H9 (cell line): ENCODE data around the gene CEP128. TPM values are rescaled to one million over a fixed set of nuclear protein-coding genes. Genes with fewer than 3 reads are reported as not detected.

Experiments used
- DNase-seq: peaks from one replicate; pipeline ENCODE4 v3.0.0-alpha.2; 2017
- H2AFZ ChIP-seq: one replicate; pipeline ENCODE4 v1.6.1; 2013; ENCODE audit warnings: mild to moderate bottlenecking, low read length, control low read depth, moderate library complexity
- H2AK5ac ChIP-seq: 2 replicates; pipeline ENCODE4 v1.6.1; 2013; ENCODE audit warnings: low read length, control low read depth, mixed read lengths; ENCODE audit not compliant: insufficient read length
- H2BK120ac ChIP-seq: one replicate; pipeline ENCODE4 v1.6.1; 2013; ENCODE audit warnings: low read depth, mild to moderate bottlenecking, low read length, control low read depth, inconsistent platforms; ENCODE audit not compliant: poor library complexity, severe bottlenecking
- H2BK12ac ChIP-seq: 2 replicates; pipeline ENCODE4 v1.6.1; 2013; ENCODE audit warnings: low read length, control low read depth, mixed read lengths, low read depth; ENCODE audit not compliant: insufficient read length
- H2BK15ac ChIP-seq: 2 replicates; pipeline ENCODE4 v1.6.1; 2013; ENCODE audit warnings: low read depth, low read length, control low read depth
- H2BK20ac ChIP-seq: one replicate; pipeline ENCODE4 v1.6.1; 2013; ENCODE audit warnings: low read depth, mild to moderate bottlenecking, low read length, control low read depth, inconsistent platforms; ENCODE audit not compliant: poor library complexity, severe bottlenecking
- H2BK5ac ChIP-seq: 2 replicates; pipeline ENCODE4 v1.6.1; 2013; ENCODE audit warnings: low read length, control low read depth, mixed read lengths; ENCODE audit not compliant: insufficient read length
- H3K14ac ChIP-seq: 2 replicates; pipeline ENCODE4 v1.6.1; 2013; ENCODE audit warnings: low read length, control low read depth; ENCODE audit not compliant: insufficient read depth
- H3K18ac ChIP-seq: 2 replicates; pipeline ENCODE4 v1.6.1; 2013; ENCODE audit warnings: low read depth, mild to moderate bottlenecking, mixed read lengths, low read length, control low read depth; ENCODE audit not compliant: insufficient read length
- H3K23ac ChIP-seq: 2 replicates; pipeline ENCODE4 v1.6.1; 2013; ENCODE audit warnings: low read length, control low read depth, mixed read lengths, low read depth; ENCODE audit not compliant: insufficient read length
- H3K23me2 ChIP-seq: 2 replicates; pipeline ENCODE4 v1.6.1; 2013; ENCODE audit warnings: low read depth, mild to moderate bottlenecking, mixed read lengths, low read length, control low read depth; ENCODE audit not compliant: insufficient read length, poor library complexity, severe bottlenecking
- H3K27ac ChIP-seq: 2 replicates; pipeline ENCODE4 v1.5.1; 2013; ENCODE audit warnings: low read length, control low read depth, mixed read lengths, low read depth; ENCODE audit not compliant: insufficient read length
- H3K27me3 ChIP-seq: 2 replicates; pipeline ENCODE4 v1.6.1; 2013; ENCODE audit warnings: low read length, control low read depth, inconsistent platforms; ENCODE audit not compliant: insufficient read depth
- H3K4ac ChIP-seq: 2 replicates; pipeline ENCODE4 v1.6.1; 2013; ENCODE audit warnings: low read depth, mild to moderate bottlenecking, control low read depth, inconsistent platforms, low read length, moderate library complexity
- H3K4me1 ChIP-seq: 2 replicates; pipeline ENCODE4 v1.6.1; 2013; ENCODE audit warnings: low read length, control low read depth, inconsistent platforms; ENCODE audit not compliant: insufficient read depth
- H3K4me2 ChIP-seq: 2 replicates; pipeline ENCODE4 v1.6.1; 2013; ENCODE audit warnings: low read length, control low read depth, mixed read lengths; ENCODE audit not compliant: insufficient read length, insufficient read depth
- H3K56ac ChIP-seq: 2 replicates; pipeline ENCODE4 v1.6.1; 2013; ENCODE audit warnings: low read depth, mild to moderate bottlenecking, mixed read lengths, low read length, control low read depth; ENCODE audit not compliant: insufficient read length
- H3K79me1 ChIP-seq: 2 replicates; pipeline ENCODE4 v1.6.1; 2013; ENCODE audit warnings: low read depth, mild to moderate bottlenecking, moderate library complexity, low read length, control low read depth, inconsistent platforms; ENCODE audit not compliant: insufficient read depth, poor library complexity, severe bottlenecking
- H3K79me2 ChIP-seq: 2 replicates; pipeline ENCODE4 v1.6.1; 2013; ENCODE audit warnings: low read length, control low read depth, inconsistent platforms; ENCODE audit not compliant: insufficient read depth
- H3K9ac ChIP-seq: 2 replicates; pipeline ENCODE4 v1.6.1; 2013; ENCODE audit warnings: low read length, control low read depth, mixed read lengths; ENCODE audit not compliant: insufficient read length; ENCODE audit errors: extremely low read depth
- H3K9me3 ChIP-seq: one replicate; pipeline ENCODE4 v1.6.1; 2013; ENCODE audit warnings: low read depth, low read length, inconsistent platforms; ENCODE audit not compliant: control insufficient read depth
- H3T11ph ChIP-seq: one replicate; pipeline ENCODE4 v1.6.1; 2013; ENCODE audit warnings: mild to moderate bottlenecking, low read length, control low read depth, inconsistent platforms
- H4K20me1 ChIP-seq: one replicate; pipeline ENCODE4 v1.6.1; 2013; ENCODE audit not compliant: control insufficient read depth, insufficient read length, insufficient read depth
- H4K5ac ChIP-seq: 2 replicates; pipeline ENCODE4 v1.6.1; 2013; ENCODE audit warnings: low read depth, mild to moderate bottlenecking, mixed read lengths, low read length, control low read depth; ENCODE audit not compliant: insufficient read length
- H4K8ac ChIP-seq: replicated peaks from 2 replicates; pipeline ENCODE4 v1.6.1; 2013; ENCODE audit warnings: low read length, control low read depth, mixed read lengths, low read depth; ENCODE audit not compliant: insufficient read length
- H4K91ac ChIP-seq: 2 replicates; pipeline ENCODE4 v1.6.1; 2013; ENCODE audit warnings: low read depth, mild to moderate bottlenecking, moderate library complexity, mixed read lengths, low read length, control low read depth; ENCODE audit not compliant: insufficient read length
- H3K27ac Mint-ChIP-seq, 3 experiments: 2 replicates in 2 of 3; 3 replicates in 1 of 3; pipeline ENCODE4 v1.8.0; 2020 to 2021; ENCODE audit warnings: mixed read lengths in 3 of 3, mild to moderate bottlenecking in 1 of 3, moderate library complexity in 1 of 3
- H3K27me3 Mint-ChIP-seq: 2 replicates; pipeline ENCODE4 v1.8.0; 2021; ENCODE audit warnings: low read depth, mild to moderate bottlenecking, moderate library complexity, mixed read lengths
- H3K36me3 Mint-ChIP-seq, 3 experiments: 2 replicates in 2 of 3; 3 replicates in 1 of 3; pipeline ENCODE4 v1.8.0; 2020 to 2021; ENCODE audit warnings: low read depth in 3 of 3, mixed read lengths in 3 of 3; ENCODE audit not compliant: insufficient read depth in 1 of 3
- H3K4me1 Mint-ChIP-seq, 2 experiments: 2 replicates each; pipeline ENCODE4 v1.8.0; 2020; ENCODE audit warnings: mixed read lengths in 2 of 2
- H3K4me3 Mint-ChIP-seq, 2 experiments: 2 replicates in 1 of 2; 3 replicates in 1 of 2; pipeline ENCODE4 v1.8.0; 2020 to 2021; ENCODE audit warnings: mild to moderate bottlenecking in 2 of 2, mixed read lengths in 2 of 2, moderate library complexity in 1 of 2
- H3K9me3 Mint-ChIP-seq, 2 experiments: 2 replicates in 1 of 2; 3 replicates in 1 of 2; pipeline ENCODE4 v1.8.0; 2020; ENCODE audit warnings: mild to moderate bottlenecking in 2 of 2, mixed read lengths in 2 of 2, moderate library complexity in 1 of 2
- CTCF ChIP-seq: fragments of 200-600 bp; sonication (generic); conservative IDR thresholded peaks from 3 replicates; pipeline ENCODE4 v1.8.0; 2021; ENCODE audit warnings: antibody characterized with exemption, mild to moderate bottlenecking
- WGBS: extraction: QIAGEN DNeasy Blood & Tissue Kit; methylation state at CpG from one replicate; pipeline ENCODE4 v1.1.7; 2013; ENCODE audit warnings: missing lambda C conversion rate, low lambda C conversion rate, mixed read lengths; ENCODE audit not compliant: insufficient read length; ENCODE audit errors: extremely low coverage; 5-methylcytosine and 5-hydroxymethylcytosine counted together
- total RNA-seq: library from RNA; stranded (reverse); gene quantifications from 2 replicates; pipeline ENCODE4 v1.2.1, GENCODE V29; 2021

Gene CEP128
- total RNA-seq, 1 experiment from 2014 or later: 16.3 TPM

GRCh38 chr14:80456209-80456608 is 485.3 kb downstream of the CEP128 start:
- Histone ChIP-seq H3K4me2 (no peak overlapping the region), H3K23me2 (no peaks in the 10 kb centered on the region), H4K91ac (no peak overlapping the region), H4K5ac (no peak overlapping the region), H2AFZ (no peak overlapping the region), H4K8ac (no peak overlapping the region), H2AK5ac (no peak overlapping the region), H3K4ac (no peak overlapping the region), H3K14ac (no peak overlapping the region), H3T11ph (no peak overlapping the region), H3K79me2 (no peaks in the 10 kb centered on the region), H3K9me3 (no peaks in the 10 kb centered on the region), H3K27ac (no peak overlapping the region), H3K79me1 (no peaks in the 10 kb centered on the region), H2BK12ac (no peak overlapping the region), H3K4me1 (no peaks in the 10 kb centered on the region), H3K9ac (no peak overlapping the region), H3K18ac (no peak overlapping the region), H3K23ac (no peak overlapping the region), H2BK120ac (no peak overlapping the region), H2BK5ac (no peak overlapping the region), H2BK20ac (no peak overlapping the region), H4K20me1 (no peaks in the 10 kb centered on the region), H3K56ac (no peak overlapping the region), H3K27me3 (no peaks in the 10 kb centered on the region), H2BK15ac (no peak overlapping the region)
- Mint-ChIP-seq H3K27ac (no peak overlapping the region), H3K9me3 (peaks cover 5 to 15% of the 10 kb centered on the region in 2 experiments; a peak in 4 of 5 replicates), H3K36me3 (peaks cover 1 to 6% (median 6%) of the 10 kb centered on the region in 3 experiments; a peak in 5 of 7 replicates), H3K27me3 (no peaks in the 10 kb centered on the region), H3K4me1 (no peaks in the 10 kb centered on the region), H3K4me3 (no peak overlapping the region)
- DNase-seq: no peak
- no peak for TF ChIP-seq CTCF
- WGBS: no CpG with 5 or more reads among the region's 1 CpG
